ENCODE results near the gene JMJD1C.

Gene JMJD1C

GRCh38 chr10:63137306-63137705, 328.5 kb downstream of the JMJD1C start:
- Histone ChIP-seq H3F3A (ENCODE audit: insufficient read depth, low read length) (peaks cover 3% of the 10 kb centered on the region; the same call in 1 of the 2 replicates), H3K36me3 (replicated peaks; ENCODE audit: insufficient read depth, low read length) (no peaks in the 10 kb centered on the region), H3K9me3 (replicated peaks; ENCODE audit: insufficient read depth, low read length) (no peaks in the 10 kb centered on the region), H3K79me2 (ENCODE audit: low read length) (peaks cover 90% of the 10 kb centered on the region), H2AFZ (ENCODE audit: low read length) (no peak overlapping the region), H3K9me2 (replicated peaks; ENCODE audit: insufficient read depth, low read length) (no peaks in the 10 kb centered on the region), H3K27ac (ENCODE audit: low read length) (no peak overlapping the region), H3K9ac (ENCODE audit: low read length) (no peak overlapping the region), H3K4me3 (ENCODE audit: low read length) (no peak overlapping the region), H4K20me1 (ENCODE audit: insufficient read depth, low read length) (no peaks in the 10 kb centered on the region), H3K4me2 (ENCODE audit: low read depth, low read length) (no peak overlapping the region), H3K4me1 (ENCODE audit: low read length) (0 out of 2 replicates have a peak, but pooled peaks cover 7% of the 10 kb centered on the region), H3K27me3 (replicated peaks; ENCODE audit: insufficient read depth, low read length) (no peaks in the 10 kb centered on the region)
- DNase-seq = no peak
- TF ChIP-seq EZH2 (optimal IDR thresholded peaks at IDR 0.05; ENCODE audit: low read depth, low read length) (no peak), EZH2phosphoT487 (IDR thresholded peaks at IDR 0.05; ENCODE audit: low read length) (no peak), CTCF (IDR thresholded peaks at IDR 0.05; ENCODE audit: low read length) (no peak)

GRCh38 chr10:63133821-63134557, 331.8 kb downstream of the JMJD1C start:
- Histone ChIP-seq H3K27ac (ENCODE audit: low read length) (peak overlapping the region; percentile 90), H3K9ac (ENCODE audit: low read length) (peak overlapping the region; percentile 92), H3K9me2 (replicated peaks; ENCODE audit: insufficient read depth, low read length) (no peaks in the 10 kb centered on the region), H3K4me3 (ENCODE audit: low read length) (peak overlapping the region; percentile 94), H3K9me3 (replicated peaks; ENCODE audit: insufficient read depth, low read length) (no peaks in the 10 kb centered on the region), H3K79me2 (ENCODE audit: low read length) (peaks cover 57% of the 10 kb centered on the region), H2AFZ (ENCODE audit: low read length) (peak overlapping the region; percentile 93), H3K4me1 (ENCODE audit: low read length) (0 out of 2 replicates have a peak, but pooled peaks cover 7% of the 10 kb centered on the region), H3K36me3 (replicated peaks; ENCODE audit: insufficient read depth, low read length) (no peaks in the 10 kb centered on the region), H3K27me3 (replicated peaks; ENCODE audit: insufficient read depth, low read length) (no peaks in the 10 kb centered on the region), H4K20me1 (ENCODE audit: insufficient read depth, low read length) (no peaks in the 10 kb centered on the region), H3K4me2 (ENCODE audit: low read depth, low read length) (peak overlapping the region; percentile 89), H3F3A (ENCODE audit: insufficient read depth, low read length) (peaks cover 3% of the 10 kb centered on the region; the same call in 1 of the 2 replicates)
- no peak for DNase-seq
- TF ChIP-seq EZH2 (optimal IDR thresholded peaks at IDR 0.05; ENCODE audit: low read depth, low read length) (no peak), EZH2phosphoT487 (IDR thresholded peaks at IDR 0.05; ENCODE audit: low read length) (no peak), CTCF (IDR thresholded peaks at IDR 0.05; ENCODE audit: low read length) (no peak)

- no peak for TF ChIP-seq EZH2 (optimal IDR thresholded peaks at IDR 0.05; ENCODE audit: low read depth, low read length)
- peak; percentile 32 for TF ChIP-seq CTCF (IDR thresholded peaks at IDR 0.05; ENCODE audit: low read length)
- no peak for TF ChIP-seq EZH2phosphoT487 (IDR thresholded peaks at IDR 0.05; ENCODE audit: low read length)
- H3K4me2 ChIP-seq (ENCODE audit: low read depth, low read length) = peak within 1 kb of the TSS; percentile 89
- 0 out of 2 replicates have a peak, but pooled peaks cover 7% of the 10 kb centered on the region for H3K4me1 ChIP-seq (ENCODE audit: low read length)
- H3K27ac ChIP-seq (ENCODE audit: low read length) = peak within 1 kb of the TSS; percentile 90
- no peaks in the 10 kb centered on the region for H3K9me2 ChIP-seq (replicated peaks; ENCODE audit: insufficient read depth, low read length)
- DNase-seq = peak; percentile 99
- peaks cover 3% of the 10 kb centered on the region; the same call in 1 of the 2 replicates for H3F3A ChIP-seq (ENCODE audit: insufficient read depth, low read length)
- no peaks in the 10 kb centered on the region for H3K9me3 ChIP-seq (replicated peaks; ENCODE audit: insufficient read depth, low read length)
- H3K36me3 ChIP-seq (replicated peaks; ENCODE audit: insufficient read depth, low read length) = no peaks in the 10 kb centered on the region
- H3K27me3 ChIP-seq (replicated peaks; ENCODE audit: insufficient read depth, low read length) = no peaks in the 10 kb centered on the region
- no peaks in the 10 kb centered on the region for H4K20me1 ChIP-seq (ENCODE audit: insufficient read depth, low read length)
- H3K4me3 ChIP-seq (ENCODE audit: low read length) = peak within 1 kb of the TSS; percentile 94
- peaks cover 51% of the 10 kb centered on the region for H3K79me2 ChIP-seq (ENCODE audit: low read length)
- H3K9ac ChIP-seq (ENCODE audit: low read length) = peak within 1 kb of the TSS; percentile 92
- H2AFZ ChIP-seq (ENCODE audit: low read length) = peak within 1 kb of the TSS; percentile 93
Observed at GRCh38 chr10:63133056-63133820, 332.5 kb downstream of the JMJD1C start, which contains the start of gene NRBF2. TSS of gene NRBF2 (plus strand) at chr10:63133328. CDS start at chr10:63133471, 143 bp downstream.

Measured in MM.1S (cell line).